GM12891 (cell line): ENCODE measurements around the gene SPG11.

ENCODE experiments used
- PAX5 ChIP-seq: IDR thresholded peaks from 2 replicates; pipeline ENCODE4 v1.6.1; 2011; ENCODE audit warnings: low read length, moderate library complexity, mild to moderate bottlenecking; ENCODE audit not compliant: insufficient read depth, severe bottlenecking
- POLR2A ChIP-seq: IDR thresholded peaks from 2 replicates; pipeline ENCODE4 v1.6.1; 2011; ENCODE audit warnings: low read depth, low read length, control low read depth
- POLR2AphosphoS5 ChIP-seq: IDR thresholded peaks from 2 replicates; pipeline ENCODE4 v1.6.1; 2011; ENCODE audit warnings: low read depth, low read length, control low read depth
- SPI1 ChIP-seq: IDR thresholded peaks from 2 replicates; pipeline ENCODE4 v1.6.1; 2011; ENCODE audit warnings: low read depth, low read length, control low read depth
- TAF1 ChIP-seq: IDR thresholded peaks from 2 replicates; pipeline ENCODE4 v1.6.1; 2011; ENCODE audit warnings: low read depth, low read length, control low read depth

- peak; percentile 2; the same call in 1 of the 2 replicates for TF ChIP-seq POLR2AphosphoS5
- TF ChIP-seq POLR2A = no peak
- TF ChIP-seq PAX5 = no peak
- TF ChIP-seq TAF1 = no peak
- TF ChIP-seq SPI1 = no peak
These were observed 122.0 kb downstream of the SPG11 start for GRCh38 chr15:44541282-44541958.
